ENCODE results near the gene SLC2A9. TPM values are rescaled to one million over a fixed set of nuclear protein-coding genes. Genes with fewer than 3 reads are reported as not detected.

The SLC2A9 gene
- total RNA-seq, 1 donor from 2014 or later = 2.4 TPM

DNA sequence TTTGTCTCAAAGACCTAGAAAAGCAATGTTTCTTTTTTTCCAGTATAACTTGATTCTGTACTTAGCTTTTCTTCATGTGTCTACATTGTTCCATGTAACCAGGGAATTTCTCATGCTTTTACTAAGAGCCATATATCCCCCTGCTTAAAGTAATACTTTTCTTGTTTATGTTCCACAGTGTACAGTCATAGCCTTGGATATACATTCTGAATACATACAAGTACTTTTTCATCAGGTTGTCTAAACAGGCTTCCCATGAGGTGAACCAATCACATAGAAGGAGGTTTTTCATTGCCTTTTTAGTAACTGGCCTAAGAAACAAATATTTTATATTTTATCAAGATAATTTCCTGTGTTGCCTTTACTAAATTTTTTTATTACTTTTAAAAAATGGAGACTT is 52.8 kb downstream of the SLC2A9 start:
- Mint-ChIP-seq H3K4me1 (peaks cover 30% of the 10 kb centered on the region), H3K27me3 (peaks cover 6% of the 10 kb centered on the region), H3K9me3 (peaks cover 20% of the 10 kb centered on the region), H3K4me3 (no peak overlapping the region), H3K27ac (no peak overlapping the region), H3K36me3 (ENCODE audit: low read depth) (peaks cover 5% of the 10 kb centered on the region)
- intact Hi-C loops (cut with micrococcal nuclease) = no loop called here
- DNase-seq = no peak

GRCh38 chr4:9964879-9965278 is 56.4 kb downstream of the SLC2A9 start:
- Mint-ChIP-seq H3K9me3 (peaks cover 31% of the 10 kb centered on the region), H3K27ac (no peak overlapping the region), H3K4me3 (no peak overlapping the region), H3K36me3 (ENCODE audit: low read depth) (peaks cover 2% of the 10 kb centered on the region), H3K27me3 (peaks cover 4% of the 10 kb centered on the region), H3K4me1 (peaks cover 8% of the 10 kb centered on the region)
- intact Hi-C loops (cut with micrococcal nuclease) = no loop called here
- no peak for DNase-seq

GRCh38 chr4:9963328-9963727 is 58.0 kb downstream of the SLC2A9 start:
- Mint-ChIP-seq H3K27me3 (peaks cover 4% of the 10 kb centered on the region), H3K27ac (no peak overlapping the region), H3K9me3 (peaks cover 25% of the 10 kb centered on the region), H3K4me1 (peaks cover 3% of the 10 kb centered on the region), H3K4me3 (no peak overlapping the region), H3K36me3 (ENCODE audit: low read depth) (no peaks in the 10 kb centered on the region)
- intact Hi-C loops (cut with micrococcal nuclease) = no loop called here
- DNase-seq = no peak

GRCh38 chr4:9962611-9963314 is 58.5 kb downstream of the SLC2A9 start:
- intact Hi-C loops (cut with micrococcal nuclease) = no loop called here
- no peak overlapping the region for H3K4me3 Mint-ChIP-seq
- H3K4me1 Mint-ChIP-seq = peaks cover 3% of the 10 kb centered on the region
- no peak for DNase-seq
- H3K36me3 Mint-ChIP-seq (ENCODE audit: low read depth) = no peaks in the 10 kb centered on the region
- peaks cover 4% of the 10 kb centered on the region for H3K27me3 Mint-ChIP-seq
- no peak overlapping the region for H3K27ac Mint-ChIP-seq
- H3K9me3 Mint-ChIP-seq = peaks cover 25% of the 10 kb centered on the region

GRCh38 chr4:9954468-9954867 is 66.8 kb downstream of the SLC2A9 start:
- H3K36me3 Mint-ChIP-seq (ENCODE audit: low read depth) = no peaks in the 10 kb centered on the region
- H3K27me3 Mint-ChIP-seq = peaks cover 4% of the 10 kb centered on the region
- no peaks in the 10 kb centered on the region for H3K4me1 Mint-ChIP-seq
- no peaks in the 10 kb centered on the region for H3K9me3 Mint-ChIP-seq
- no peak overlapping the region for H3K4me3 Mint-ChIP-seq
- DNase-seq = peak; percentile 42
- no peak overlapping the region for H3K27ac Mint-ChIP-seq
- intact Hi-C loops (cut with micrococcal nuclease) = no loop called here

GRCh38 chr4:9953089-9953488 is 68.2 kb downstream of the SLC2A9 start:
- no peaks in the 10 kb centered on the region for H3K36me3 Mint-ChIP-seq (ENCODE audit: low read depth)
- no peaks in the 10 kb centered on the region for H3K9me3 Mint-ChIP-seq
- peaks cover 4% of the 10 kb centered on the region for H3K27me3 Mint-ChIP-seq
- no peak for DNase-seq
- no peak overlapping the region for H3K27ac Mint-ChIP-seq
- intact Hi-C loops (cut with micrococcal nuclease) = no loop called here
- H3K4me3 Mint-ChIP-seq = no peak overlapping the region
- H3K4me1 Mint-ChIP-seq = no peaks in the 10 kb centered on the region

GRCh38 chr4:9952415-9952950 is 68.8 kb downstream of the SLC2A9 start:
- no peak overlapping the region for H3K4me3 Mint-ChIP-seq
- intact Hi-C loops (cut with micrococcal nuclease) = no loop called here

GRCh38 chr4:9949573-9949972 is 71.7 kb downstream of the SLC2A9 start:
- no peak overlapping the region for H3K4me3 Mint-ChIP-seq

More at GRCh38 chr4:9952415-9952950, 68.8 kb downstream of the SLC2A9 start:
- H3K4me1 Mint-ChIP-seq = no peaks in the 10 kb centered on the region
- DNase-seq = peak; percentile 45
- no peaks in the 10 kb centered on the region for H3K36me3 Mint-ChIP-seq (ENCODE audit: low read depth)
- H3K27me3 Mint-ChIP-seq = peaks cover 4% of the 10 kb centered on the region
- H3K27ac Mint-ChIP-seq = no peak overlapping the region
- no peaks in the 10 kb centered on the region for H3K9me3 Mint-ChIP-seq

GRCh38 chr4:9947168-9948062 is 73.9 kb downstream of the SLC2A9 start:
- Mint-ChIP-seq H3K27ac (no peak overlapping the region), H3K4me1 (no peaks in the 10 kb centered on the region), H3K4me3 (no peak overlapping the region), H3K36me3 (ENCODE audit: low read depth) (no peaks in the 10 kb centered on the region), H3K9me3 (no peaks in the 10 kb centered on the region), H3K27me3 (peaks cover 4% of the 10 kb centered on the region)
- intact Hi-C loops (cut with micrococcal nuclease) = no loop called here
- DNase-seq = no peak

More at GRCh38 chr4:9949573-9949972, 71.7 kb downstream of the SLC2A9 start:
- intact Hi-C loops (cut with micrococcal nuclease) = no loop called here
- Mint-ChIP-seq H3K27ac (no peak overlapping the region), H3K36me3 (ENCODE audit: low read depth) (no peaks in the 10 kb centered on the region), H3K4me1 (no peaks in the 10 kb centered on the region), H3K9me3 (no peaks in the 10 kb centered on the region), H3K27me3 (peaks cover 4% of the 10 kb centered on the region)
- no peak for DNase-seq

DNA sequence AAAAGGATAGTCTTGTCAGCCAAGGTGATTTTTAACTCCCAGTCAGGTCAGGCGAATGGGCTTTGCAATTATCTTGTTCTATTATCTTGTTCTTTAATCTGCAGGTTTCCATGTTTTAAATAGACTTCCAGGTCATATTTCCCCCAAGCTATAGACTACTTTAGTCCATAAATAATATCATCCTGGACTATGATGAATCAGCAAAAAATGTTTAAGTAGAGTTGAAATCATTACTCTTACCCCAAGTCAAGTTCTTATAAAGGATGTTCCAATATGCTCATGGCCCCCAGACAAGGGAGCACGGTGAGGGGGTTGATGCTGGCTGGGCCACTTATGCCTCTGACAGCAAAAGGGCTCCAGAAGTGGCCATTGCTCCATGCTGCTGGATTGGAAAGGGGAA is 75.1 kb downstream of the SLC2A9 start:
- DNase-seq = no peak
- H3K27me3 Mint-ChIP-seq = peaks cover 4% of the 10 kb centered on the region
- no peak overlapping the region for H3K4me3 Mint-ChIP-seq
- H3K27ac Mint-ChIP-seq = no peak overlapping the region
- no peaks in the 10 kb centered on the region for H3K36me3 Mint-ChIP-seq (ENCODE audit: low read depth)
- H3K9me3 Mint-ChIP-seq = no peaks in the 10 kb centered on the region
- intact Hi-C loops (cut with micrococcal nuclease) = no loop called here
- no peaks in the 10 kb centered on the region for H3K4me1 Mint-ChIP-seq

DNA sequence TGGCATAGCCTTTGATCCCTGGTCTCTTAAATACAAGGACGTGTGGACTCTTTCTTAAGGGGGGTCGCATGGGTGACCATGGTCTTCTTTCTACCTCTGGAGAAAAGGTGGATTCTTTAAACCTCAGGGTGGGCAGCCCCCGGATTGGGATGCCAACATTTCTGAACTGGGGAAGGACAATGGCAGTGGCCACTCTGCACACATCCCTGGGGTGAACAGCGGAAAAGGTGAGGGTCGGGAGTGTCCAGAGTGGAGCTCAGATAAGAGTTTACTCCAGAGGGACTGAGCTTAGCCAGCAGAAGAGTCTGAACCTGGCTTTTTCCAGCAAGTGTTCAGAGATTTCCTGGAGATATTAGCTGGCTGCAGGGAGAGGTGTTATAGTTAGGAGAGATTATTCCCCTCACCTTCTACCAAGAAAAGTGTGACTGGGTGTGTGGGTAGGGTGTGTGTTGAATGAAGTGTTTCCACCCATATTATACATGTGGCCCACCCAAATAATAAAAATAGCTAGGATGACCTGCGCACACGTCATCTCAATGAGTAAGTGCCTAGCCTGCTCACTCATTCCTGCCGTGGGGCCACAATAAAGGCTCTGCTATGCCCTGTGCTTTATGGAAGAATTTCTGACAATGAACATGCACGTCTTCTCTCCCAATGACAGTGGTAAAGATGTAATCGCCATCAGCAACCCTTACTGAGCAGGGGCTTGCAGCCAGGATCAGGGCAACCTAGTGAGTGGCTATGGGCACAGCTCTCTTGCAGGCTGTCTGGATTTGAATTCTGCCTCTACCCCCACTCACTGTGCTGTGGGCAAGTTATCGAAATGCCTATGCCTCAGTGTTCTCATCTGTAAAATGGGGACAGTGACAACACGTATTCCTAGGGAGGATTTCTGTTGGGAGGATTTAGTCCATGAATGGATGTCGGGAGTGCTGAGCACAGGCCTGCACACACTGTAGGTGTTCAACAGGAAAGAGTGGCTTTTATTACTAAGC is 76.6 kb downstream of the SLC2A9 start:
- H3K27ac Mint-ChIP-seq = no peak overlapping the region
- H3K27me3 Mint-ChIP-seq = no peaks in the 10 kb centered on the region
- DNase-seq = no peak
- H3K4me3 Mint-ChIP-seq = no peak overlapping the region
- H3K4me1 Mint-ChIP-seq = no peaks in the 10 kb centered on the region
- no peaks in the 10 kb centered on the region for H3K36me3 Mint-ChIP-seq (ENCODE audit: low read depth)
- no peaks in the 10 kb centered on the region for H3K9me3 Mint-ChIP-seq
- intact Hi-C loops (cut with micrococcal nuclease) = no loop called here

DNA sequence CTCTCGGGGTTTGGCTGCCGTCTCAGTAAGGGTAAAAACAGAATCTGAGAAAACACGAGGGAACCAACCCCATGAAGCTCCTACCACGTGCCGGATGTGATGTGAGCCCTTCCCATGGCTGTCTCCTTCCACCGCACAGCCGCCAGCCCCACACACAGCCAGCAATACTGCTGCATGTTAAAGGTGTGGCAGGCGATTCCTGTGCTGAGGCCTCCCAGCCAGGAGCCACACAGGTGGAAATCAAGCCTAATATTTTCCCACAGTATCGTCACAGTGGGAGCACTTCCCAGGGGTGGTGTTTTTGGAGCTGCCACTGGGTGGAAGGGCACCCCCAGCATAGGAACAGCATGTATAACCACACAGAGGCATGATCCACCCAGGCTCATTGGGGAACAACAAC is 77.5 kb downstream of the SLC2A9 start:
- Mint-ChIP-seq H3K4me3 (no peak overlapping the region), H3K27ac (no peak overlapping the region), H3K4me1 (no peaks in the 10 kb centered on the region), H3K36me3 (ENCODE audit: low read depth) (no peaks in the 10 kb centered on the region), H3K27me3 (no peaks in the 10 kb centered on the region), H3K9me3 (no peaks in the 10 kb centered on the region)
- intact Hi-C loops (cut with micrococcal nuclease) = no loop called here
- no peak for DNase-seq

GRCh38 chr4:9942921-9943600 is 78.2 kb downstream of the SLC2A9 start:
- H3K36me3 Mint-ChIP-seq (ENCODE audit: low read depth) = no peaks in the 10 kb centered on the region
- H3K9me3 Mint-ChIP-seq = no peaks in the 10 kb centered on the region
- no peak overlapping the region for H3K4me3 Mint-ChIP-seq
- intact Hi-C loops (cut with micrococcal nuclease) = no loop called here
- H3K27ac Mint-ChIP-seq = no peak overlapping the region
- no peaks in the 10 kb centered on the region for H3K27me3 Mint-ChIP-seq
- no peak for DNase-seq
- H3K4me1 Mint-ChIP-seq = no peaks in the 10 kb centered on the region
